Ecto neural progenitor cell (in vitro differentiated cells): ENCODE results near the gene GRIK4.

Experiments
- DNase-seq: peaks from one replicate; pipeline ENCODE4 v3.0.0-alpha.2; 2018; ENCODE audit warnings: low spot score

The GRIK4 gene

GRCh38 chr11:120814531-120815318 is 303.2 kb downstream of the GRIK4 start:
- no peak for DNase-seq

DNA sequence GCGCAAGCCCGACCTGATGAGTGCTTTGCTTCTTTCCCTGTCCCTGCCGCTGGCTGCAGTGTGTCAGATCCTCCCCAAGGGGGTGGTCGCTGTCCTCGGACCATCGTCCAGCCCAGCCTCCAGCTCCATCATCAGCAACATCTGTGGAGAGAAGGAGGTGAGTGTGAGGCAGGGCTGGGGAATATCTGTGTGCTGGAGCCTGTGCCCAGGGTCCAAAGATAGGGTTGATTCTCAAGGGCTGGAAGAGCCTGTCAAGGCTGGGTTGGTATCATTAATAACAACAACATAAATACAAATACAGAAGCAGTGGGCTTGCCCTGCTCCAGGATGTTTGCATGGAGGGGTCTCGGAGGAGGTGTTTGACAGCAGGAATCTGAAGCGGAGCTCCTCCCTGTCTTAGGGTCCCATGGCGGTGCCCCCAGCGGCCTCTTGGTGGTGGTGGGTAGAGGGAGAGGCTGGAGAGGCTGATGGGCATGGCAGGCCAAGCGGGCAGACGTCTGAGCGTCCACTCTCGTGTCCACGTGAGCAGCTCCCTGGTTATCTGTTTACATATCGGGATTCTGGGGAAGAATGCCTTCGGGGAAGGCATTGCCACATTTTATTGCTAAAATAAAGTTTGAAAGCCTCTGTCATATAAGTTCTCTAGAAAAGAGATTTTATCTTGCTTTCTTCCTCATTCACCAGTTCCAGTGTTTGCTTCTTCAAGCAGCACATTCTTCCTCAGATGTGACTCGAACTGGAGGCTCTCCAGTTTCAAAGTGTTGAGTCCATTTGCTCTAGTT is 304.0 kb downstream of the GRIK4 start:
- no peak for DNase-seq

- no peak for DNase-seq
Observed at GRCh38 chr11:120816176-120816575, 304.6 kb downstream of the GRIK4 start.

GRCh38 chr11:120816711-120817110 is 305.2 kb downstream of the GRIK4 start:
- no peak for DNase-seq

DNA sequence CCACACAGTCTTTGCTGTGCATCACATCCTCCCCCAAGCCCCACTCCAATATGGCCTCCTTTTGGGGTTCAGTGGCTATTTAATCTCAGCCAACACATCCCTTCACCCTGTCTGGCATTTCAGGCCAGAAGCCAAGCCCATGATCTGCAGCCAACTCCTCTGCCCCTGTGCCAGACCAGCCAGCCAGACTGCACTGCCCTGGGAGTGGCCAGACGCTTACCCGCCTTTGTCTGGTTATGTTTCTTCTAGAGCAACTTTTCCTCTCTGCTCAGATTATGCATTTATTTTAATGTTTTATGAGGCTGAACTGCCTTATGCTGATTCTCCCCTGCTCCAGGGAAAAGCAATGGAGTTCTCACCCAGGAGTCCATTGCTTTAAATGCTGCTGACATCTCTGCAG is 305.6 kb downstream of the GRIK4 start:
- DNase-seq = no peak

- DNase-seq = no peak
Observed at GRCh38 chr11:120818097-120818496, 306.5 kb downstream of the GRIK4 start.

- no peak for DNase-seq
Observed at GRCh38 chr11:120819003-120819402, 307.5 kb downstream of the GRIK4 start.

DNA sequence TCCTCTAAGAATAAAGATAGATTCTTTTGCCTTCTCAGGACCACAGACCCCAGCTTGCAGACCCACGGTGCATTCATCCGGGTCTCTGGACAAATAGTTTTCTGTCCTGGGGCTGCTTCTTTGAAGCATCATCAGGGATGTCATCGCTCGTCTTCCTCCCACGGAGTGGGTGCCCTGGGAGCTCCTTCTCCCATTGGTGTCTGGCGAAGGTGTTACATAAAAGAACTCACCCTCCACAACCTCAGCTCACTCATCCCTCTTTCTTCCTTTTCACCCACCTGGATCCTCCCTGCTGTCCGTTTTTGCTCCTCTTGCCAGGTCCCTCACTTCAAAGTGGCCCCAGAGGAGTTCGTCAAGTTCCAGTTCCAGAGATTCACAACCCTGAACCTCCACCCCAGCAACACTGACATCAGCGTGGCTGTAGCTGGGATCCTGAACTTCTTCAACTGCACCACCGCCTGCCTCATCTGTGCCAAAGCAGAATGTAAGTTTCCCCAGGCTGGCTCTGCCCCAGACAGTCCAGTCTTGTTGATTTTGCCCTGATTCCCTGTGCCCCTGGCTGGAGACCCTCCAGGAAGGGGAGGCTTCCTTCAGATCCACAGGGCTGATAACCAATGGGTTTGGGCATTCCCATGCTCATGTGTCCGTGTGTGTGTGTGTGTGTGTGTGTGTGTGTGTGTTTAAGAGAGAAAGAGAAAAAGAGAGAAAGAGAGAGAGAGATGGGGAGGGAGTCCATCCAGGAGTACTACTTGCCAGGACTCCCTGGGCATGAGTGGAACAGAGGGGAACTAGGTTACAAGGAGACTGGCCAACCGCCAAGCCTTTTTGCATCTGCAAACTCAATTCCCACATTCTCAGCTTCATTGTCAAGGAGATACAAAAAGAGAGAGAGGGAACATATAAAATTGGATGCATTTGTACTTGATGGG is 308.2 kb downstream of the GRIK4 start:
- DNase-seq = no peak

- no peak for DNase-seq
Observed at GRCh38 chr11:120823159-120823558, 311.6 kb downstream of the GRIK4 start.

GRCh38 chr11:120824242-120824641 is 312.7 kb downstream of the GRIK4 start:
- no peak for DNase-seq

DNA sequence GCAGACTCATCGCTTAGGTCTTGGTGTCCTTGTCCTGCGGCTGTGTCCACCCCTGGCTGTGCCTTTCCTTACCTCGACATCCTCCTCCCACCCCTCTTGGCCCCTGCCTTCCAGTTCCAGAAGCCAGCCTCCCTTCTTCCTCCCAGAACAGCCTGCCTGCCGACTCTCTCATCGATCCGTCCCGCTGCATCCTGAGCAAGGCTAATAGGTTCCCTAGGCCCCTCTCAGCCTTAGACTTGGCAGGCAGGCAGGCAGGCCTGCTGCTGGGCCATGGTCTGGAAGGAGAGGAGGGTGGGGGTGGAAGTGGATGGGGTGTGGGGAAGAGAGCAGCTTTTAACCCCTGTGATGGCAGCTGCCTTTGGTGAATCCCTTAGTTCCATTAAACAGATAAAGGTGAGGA is 315.6 kb downstream of the GRIK4 start:
- no peak for DNase-seq

DNA sequence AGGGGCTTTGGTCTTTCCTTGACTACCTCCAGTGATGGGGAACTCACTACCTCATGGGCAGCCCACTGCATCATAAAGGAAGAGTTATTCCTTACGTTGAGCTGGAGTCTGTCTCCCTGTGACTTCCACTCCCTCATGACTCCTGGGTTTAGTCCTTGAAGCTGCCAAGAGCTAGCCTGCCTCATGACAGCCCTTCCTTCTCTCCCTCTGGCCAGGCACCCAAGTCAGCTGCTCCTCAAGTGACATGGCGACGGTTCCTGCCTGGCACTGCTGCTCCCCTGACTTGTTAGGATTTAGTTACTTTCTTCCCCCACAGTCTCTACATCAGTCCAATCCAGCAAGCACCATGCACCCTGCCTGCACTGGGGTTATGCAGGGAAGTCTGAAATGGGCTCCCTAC is 316.3 kb downstream of the GRIK4 start:
- DNase-seq = no peak

GRCh38 chr11:120828847-120829246 is 317.3 kb downstream of the GRIK4 start:
- DNase-seq = no peak

DNA sequence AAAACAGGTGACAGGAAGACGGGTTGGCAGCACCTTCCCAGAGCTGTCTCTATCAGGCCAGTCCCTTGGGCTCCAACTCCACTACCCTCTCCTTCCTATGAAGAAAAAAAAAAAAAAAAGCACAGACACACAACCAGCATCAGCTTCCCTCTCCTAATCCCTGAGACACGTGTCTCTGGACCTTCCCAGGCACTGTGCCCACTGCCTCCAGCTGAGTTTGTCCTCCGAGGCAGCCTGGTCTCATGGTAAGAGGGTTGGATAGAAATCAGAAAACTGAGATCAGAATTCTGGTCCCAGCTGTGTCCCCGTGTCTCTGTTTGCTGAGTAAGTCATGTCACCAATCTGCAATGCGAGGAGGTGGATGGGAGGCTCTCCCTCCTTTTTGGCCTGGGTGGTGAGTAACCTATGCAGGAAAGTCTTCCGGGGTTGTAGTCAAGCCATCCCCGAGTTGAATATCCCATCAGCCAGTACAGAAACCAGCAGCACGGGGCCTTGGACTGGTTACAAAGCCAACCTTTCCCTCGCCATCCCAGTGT is 318.6 kb downstream of the GRIK4 start:
- no peak for DNase-seq

GRCh38 chr11:120832481-120833238 is 321.1 kb downstream of the GRIK4 start:
- peak; percentile 56 for DNase-seq

DNA sequence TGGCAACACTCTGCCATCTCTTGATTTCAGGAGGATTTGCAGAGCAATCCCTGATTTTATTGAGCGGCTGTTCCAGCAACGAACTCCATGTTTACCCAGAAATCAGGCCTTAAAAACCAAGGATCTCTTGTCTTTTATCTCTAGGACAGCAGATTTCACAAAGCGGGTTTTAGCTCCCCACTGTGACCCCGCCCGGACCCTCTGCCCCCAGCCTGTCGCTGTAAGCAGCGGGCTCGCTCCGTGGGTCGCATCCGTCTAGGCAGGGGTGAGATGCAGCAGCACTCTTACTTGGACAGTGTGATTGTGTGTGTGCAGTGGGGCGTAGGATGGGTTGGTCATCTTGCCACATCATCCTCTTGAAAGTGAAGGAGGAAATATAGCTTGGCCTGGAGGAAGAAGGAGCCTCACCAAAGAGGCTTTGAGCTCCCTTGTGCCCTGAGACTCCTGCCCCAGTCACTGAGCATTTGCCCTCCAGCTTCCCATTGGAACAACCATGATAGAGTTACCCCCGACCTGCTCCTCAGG is 323.2 kb downstream of the GRIK4 start:
- DNase-seq = no peak

- DNase-seq = no peak
Observed at GRCh38 chr11:120835601-120836228, 324.2 kb downstream of the GRIK4 start.

GRCh38 chr11:120837696-120838095 is 326.1 kb downstream of the GRIK4 start:
- DNase-seq = no peak

DNA sequence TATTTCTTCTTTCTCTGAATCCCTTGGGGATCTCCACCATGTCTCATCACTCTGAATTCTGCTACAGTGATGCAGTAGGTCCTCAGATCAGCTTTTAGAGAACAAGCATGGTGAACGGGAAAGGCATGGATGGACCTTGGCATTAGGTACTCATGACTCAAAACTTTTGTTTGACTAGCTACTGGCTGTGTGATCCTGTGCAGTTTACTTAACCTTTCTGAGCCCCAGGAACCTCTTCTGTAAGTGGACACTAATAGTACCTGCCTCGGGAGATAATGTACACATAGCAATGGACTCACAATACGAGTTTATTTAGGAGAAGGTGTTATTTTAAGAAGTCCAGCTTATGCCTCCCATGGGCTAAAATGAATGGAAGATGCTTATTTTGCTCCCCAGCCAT is 327.7 kb downstream of the GRIK4 start:
- DNase-seq = no peak

- no peak for DNase-seq
Observed at GRCh38 chr11:120839846-120840402, 328.4 kb downstream of the GRIK4 start.
